ENCODE results near the gene CXorf65.

The CXorf65 gene

DNA sequence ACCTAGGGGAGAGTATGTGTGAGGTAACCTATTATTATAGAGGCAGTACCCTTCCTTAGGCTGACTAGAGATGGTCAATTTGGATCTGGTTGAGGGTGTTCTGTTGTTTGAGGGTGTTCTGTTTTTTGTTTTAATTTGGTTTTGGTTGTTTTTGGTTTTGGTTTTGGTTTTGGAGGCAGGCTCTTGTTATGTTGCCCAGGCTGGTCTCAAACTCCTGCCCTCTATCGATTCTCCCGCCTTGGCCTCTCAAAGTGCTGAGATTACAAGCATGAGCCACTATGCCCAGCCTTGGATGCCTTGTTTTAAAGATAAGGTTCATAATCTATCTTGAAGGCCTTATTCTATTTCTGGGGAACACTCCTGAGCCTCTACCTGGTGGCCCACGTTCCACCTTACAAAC lies 912 bp downstream of the CXorf65 start:
- no peak for DNase-seq

DNA sequence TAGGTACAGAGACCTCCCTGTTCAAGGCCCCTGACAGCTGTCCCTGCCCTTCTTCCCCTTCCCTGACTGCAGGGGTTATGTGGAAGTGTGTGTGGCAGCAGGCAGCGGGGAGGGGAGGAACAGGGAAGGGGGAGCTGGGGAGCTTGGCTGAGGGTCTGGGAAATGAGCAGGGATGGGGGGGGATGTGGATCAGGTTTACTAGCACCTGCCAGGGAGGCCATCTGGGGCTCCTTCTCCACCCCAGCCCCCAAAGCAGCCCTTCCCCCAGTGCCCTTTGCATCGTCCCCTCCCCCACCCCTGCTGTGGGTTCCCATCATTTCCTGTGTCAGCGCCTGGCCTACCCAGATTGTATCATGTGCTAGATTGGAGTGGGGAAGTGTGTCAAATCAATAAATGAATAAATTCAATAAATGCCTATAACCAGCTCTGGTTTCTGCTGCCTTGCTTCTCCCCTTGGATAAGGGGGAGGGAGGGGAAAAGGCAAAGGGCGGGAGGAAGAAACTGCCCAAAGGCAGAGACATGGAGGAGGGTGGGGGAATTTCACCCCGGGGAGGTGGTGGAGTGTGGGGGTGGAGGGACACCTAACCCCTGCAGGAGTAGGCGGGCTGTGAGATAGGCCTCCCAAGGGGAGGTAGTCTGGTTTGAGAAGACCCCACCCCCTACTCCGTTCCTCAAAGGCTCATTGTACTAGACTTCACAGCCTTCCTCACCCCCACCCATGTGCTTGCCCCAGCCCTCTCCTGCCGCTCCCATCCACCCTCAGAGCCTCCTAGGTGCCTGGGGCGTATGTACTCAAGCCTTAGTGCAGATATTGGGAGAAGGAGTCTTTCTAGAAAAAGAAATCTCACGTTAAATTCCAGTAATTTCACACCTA lies 3.2 kb downstream of the CXorf65 start:
- peak; percentile 87 for DNase-seq

DNA sequence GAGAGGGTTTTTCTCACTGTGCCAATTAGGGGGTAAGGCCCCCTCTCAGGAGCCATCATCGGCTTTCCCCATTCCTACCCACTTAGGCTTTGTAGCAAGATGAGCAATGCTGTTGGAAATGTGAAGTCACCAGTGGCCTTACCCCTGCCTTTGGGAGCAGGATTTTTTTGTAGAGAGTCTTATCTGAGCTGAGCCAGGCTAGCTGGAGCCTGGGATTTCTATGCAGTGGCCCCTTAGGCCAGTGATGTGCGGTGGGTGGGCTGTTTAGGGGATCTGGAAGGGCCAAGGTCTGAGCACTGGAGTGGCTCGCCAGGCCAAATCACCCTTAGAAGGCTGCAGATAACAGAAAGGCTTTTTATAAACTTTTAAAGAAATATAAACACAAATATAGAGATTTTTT lies 4.2 kb downstream of the CXorf65 start:
- DNase-seq, result no peak

DNA sequence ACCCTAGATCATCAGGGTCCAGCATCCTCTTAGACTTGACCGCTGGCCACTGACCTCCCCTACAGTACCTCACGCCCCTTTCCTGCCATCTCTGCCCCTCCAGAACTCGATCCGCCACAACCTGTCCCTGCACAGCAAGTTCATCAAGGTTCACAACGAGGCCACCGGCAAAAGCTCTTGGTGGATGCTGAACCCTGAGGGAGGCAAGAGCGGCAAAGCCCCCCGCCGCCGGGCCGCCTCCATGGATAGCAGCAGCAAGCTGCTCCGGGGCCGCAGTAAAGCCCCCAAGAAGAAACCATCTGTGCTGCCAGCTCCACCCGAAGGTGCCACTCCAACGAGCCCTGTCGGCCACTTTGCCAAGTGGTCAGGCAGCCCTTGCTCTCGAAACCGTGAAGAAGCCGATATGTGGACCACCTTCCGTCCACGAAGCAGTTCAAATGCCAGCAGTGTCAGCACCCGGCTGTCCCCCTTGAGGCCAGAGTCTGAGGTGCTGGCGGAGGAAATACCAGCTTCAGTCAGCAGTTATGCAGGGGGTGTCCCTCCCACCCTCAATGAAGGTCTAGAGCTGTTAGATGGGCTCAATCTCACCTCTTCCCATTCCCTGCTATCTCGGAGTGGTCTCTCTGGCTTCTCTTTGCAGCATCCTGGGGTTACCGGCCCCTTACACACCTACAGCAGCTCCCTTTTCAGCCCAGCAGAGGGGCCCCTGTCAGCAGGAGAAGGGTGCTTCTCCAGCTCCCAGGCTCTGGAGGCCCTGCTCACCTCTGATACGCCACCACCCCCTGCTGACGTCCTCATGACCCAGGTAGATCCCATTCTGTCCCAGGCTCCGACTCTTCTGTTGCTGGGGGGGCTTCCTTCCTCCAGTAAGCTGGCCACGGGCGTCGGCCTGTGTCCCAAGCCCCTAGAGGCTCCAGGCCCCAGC lies 5.7 kb downstream of the CXorf65 start:
- DNase-seq, result peak; percentile 51

DNA sequence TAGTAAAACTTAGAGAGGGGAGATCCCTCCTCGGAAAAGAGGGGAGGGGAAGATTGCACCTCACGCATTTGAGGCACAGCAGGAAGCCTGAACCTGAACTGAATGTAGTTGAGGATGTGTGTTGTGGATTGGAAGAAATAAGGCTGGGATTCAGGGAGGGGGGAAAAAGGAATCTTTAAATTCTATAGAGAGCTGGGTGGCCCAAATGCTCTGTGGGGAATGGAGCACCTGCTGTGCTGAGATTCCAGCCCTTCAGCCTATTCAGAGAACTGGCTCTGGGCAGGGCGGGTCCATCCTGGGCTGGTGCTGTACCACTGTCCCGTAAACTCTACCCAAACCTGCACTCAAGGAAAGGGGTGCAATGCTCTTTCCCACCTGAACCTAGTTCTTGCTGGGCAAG lies 6.8 kb downstream of the CXorf65 start:
- DNase-seq, result no peak

DNA sequence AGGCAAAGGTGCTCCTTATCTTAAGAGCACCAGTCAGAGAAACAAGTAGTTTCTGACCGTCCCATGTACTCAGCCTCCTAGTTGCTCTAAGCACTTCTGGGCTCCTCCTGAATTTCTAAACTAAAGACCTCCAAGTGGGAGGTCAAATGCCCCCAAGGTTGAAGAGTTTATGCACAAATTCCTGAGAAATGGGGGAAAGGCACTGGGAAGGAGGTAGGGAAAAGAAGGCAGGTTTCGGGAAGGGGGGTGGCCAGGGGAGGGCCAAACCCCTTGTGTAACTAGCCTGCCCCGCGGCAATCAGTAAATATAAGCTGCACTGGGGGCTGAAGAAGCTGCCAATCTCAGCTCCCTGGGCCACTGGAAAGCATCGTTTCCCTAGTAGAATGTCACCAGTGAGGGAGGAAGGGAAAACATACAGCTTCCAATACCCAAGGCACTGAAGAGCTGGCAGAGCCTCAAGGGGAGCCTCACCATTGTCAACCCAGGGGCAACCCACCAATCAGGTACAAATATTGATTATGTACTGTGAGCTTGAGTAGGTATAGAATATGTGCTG lies 7.5 kb downstream of the CXorf65 start:
- DNase-seq, result no peak

DNA sequence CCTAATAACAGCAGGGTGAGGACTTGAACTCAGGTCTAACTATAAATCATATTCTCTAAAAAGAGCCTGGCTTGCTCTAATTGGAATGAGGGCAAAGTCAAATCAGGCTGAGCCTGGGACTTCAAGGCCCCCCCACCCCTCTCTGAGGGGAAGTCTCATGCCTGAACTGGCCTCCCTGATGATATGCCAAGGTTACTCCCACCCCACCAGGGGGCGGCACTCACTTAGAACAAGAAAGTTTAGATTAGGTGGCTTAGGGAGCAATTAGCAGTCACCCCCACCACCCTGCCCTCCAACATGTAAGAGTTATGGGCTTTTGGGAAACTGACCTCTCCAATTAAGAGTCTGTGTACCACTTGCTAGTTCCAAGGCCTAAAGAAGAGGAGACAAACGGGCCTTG lies 8.2 kb downstream of the CXorf65 start:
- peak; percentile 64 for DNase-seq

DNA sequence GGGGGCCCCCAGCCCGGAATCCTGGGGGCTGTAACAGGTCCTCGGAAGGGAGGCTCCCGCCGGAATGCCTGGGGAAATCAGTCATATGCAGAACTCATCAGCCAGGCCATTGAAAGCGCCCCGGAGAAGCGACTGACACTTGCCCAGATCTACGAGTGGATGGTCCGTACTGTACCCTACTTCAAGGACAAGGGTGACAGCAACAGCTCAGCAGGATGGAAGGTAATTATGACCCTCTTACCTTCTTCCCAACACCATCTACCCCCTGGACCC lies 9.8 kb downstream of the CXorf65 start:
- DNase-seq, result no peak

DNA sequence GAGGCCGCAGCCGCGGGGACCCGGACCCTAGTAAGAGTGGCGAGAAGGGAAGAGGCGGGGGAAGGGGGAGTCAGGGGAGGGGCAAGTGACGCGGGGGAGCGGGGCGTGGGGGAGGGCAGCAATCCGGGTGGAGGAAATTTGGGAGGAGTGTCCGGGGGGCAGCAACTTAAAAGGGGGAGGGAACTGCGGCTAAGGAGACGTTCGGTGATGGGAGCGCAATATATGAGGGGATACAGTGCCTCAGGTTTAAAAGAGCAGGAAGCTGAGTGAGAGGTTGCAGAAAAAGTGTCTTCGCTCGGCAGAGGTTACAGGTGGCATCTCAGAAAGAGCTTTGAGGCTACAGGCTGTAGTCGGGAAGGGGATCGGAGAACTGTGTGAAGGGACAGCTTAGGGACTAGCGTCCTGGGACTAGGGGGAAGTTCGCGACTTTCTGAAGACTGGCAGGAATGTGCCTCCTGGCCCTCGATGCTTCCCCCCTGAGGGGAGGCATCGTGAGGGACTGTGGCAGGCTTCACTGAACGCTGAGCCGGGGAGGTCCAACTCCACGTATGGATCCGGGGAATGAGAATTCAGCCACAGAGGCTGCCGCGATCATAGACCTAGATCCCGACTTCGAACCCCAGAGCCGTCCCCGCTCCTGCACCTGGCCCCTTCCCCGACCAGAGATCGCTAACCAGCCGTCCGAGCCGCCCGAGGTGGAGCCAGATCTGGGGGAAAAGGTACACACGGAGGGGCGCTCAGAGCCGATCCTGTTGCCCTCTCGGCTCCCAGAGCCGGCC lies 10.4 kb downstream of the CXorf65 start:
- DNase-seq, result peak; percentile 52

DNA sequence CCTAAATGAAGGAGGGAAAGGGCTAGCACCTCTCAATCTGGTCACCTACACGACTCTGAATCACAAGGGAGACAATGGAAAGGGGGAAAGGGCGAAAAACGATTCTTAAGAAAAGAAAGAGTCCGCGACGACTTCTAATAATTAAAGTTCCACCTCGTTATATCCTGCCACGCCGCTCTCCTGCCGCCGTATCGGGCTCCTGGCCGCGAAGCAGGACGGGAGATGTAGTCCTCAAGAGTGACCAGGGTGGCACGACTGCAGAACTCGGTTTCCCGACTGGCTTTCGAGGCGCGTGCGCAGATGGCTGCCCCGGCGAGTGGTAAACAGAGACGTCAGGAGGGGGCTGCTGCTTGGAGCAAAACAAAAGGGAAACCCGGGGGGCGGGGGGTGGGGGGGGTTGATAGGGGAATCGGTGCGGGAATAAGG lies 11.0 kb downstream of the CXorf65 start, which contains the start of gene FOXO4:
Gene FOXO4 (plus strand): TSS at position 297 of the 426 bp plus-strand sequence. CDS start 678 bp downstream, outside the sequence.
- peak; percentile 92 for DNase-seq

DNA sequence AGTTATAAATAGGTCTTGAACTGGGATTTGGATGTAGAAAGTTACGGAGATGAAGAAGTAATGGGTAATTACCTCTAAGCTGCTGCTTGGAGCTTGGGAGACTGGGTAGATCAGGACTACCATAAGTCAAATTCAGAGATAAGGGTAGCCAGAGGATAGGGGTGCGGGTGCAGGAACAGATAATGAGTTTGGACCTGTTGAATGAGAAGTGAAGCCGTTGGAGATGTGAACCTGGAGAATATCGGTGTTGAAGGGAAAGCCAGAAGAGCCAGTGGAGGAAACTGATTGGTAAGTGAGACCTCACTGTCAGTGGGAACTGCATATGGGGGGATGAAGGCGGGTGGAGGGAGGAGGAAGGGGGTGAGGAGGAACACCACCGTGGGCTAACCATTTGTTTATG lies 11.5 kb downstream of the CXorf65 start:
- DNase-seq, result no peak

DNA sequence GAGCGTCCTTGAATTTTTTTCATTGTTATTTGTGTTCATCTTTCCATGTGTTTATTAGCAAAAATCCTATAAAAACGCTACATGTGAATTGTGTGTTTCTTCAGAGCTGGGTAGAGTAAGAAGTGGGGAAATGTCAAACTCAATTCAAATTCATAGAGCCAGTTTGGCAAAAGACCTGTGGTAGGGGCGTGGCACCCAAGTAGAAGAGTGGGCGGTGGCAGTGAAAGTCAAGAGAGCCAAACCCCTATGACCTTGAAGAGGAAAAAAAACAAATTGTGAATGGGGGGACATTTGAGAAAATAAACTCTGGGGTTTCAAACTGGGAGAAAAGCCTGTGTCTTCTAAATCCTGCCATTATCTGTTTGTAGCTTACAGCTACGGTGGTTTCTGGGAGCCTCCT lies 15.3 kb downstream of the CXorf65 start:
- no peak for DNase-seq

DNA sequence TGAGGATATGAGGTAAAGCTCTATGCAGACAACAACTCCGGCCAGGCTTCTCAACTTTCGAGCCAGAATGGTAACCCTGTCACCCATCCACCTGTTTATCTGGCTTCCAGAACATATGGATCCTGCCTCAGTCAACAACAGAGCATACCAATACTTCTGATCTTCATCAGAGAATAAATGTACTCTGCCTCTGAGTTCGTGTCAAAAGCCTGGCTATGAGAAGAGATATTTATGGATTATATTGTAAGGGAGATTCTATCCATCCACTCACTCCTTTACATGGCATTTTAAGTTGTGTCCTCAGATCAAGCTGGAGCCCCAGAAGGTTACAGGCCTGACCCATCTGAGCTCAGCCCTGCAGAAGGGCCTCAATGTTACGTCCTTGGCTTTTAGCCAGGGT lies 20.6 kb downstream of the CXorf65 start:
- DNase-seq, result no peak

DNA sequence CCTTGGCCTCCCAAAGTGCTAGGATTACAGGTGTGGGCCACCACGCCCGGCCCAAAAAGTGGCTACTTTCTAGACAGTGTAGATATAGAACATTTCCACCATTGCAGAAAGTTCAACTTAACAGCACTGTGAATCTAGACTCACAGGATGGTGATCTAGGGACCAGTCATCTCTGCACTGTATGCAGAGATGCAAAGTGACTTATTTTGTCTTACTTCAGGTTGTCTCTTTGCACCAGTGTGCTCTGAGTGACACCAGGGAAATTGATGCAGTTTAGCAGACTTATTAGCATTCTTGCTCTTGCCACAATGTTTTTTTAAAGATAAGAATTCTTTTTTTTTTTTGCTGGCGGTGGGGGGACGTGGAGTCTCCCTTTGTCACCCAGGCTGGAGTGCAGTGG lies 23.7 kb downstream of the CXorf65 start:
- no peak for DNase-seq

DNA sequence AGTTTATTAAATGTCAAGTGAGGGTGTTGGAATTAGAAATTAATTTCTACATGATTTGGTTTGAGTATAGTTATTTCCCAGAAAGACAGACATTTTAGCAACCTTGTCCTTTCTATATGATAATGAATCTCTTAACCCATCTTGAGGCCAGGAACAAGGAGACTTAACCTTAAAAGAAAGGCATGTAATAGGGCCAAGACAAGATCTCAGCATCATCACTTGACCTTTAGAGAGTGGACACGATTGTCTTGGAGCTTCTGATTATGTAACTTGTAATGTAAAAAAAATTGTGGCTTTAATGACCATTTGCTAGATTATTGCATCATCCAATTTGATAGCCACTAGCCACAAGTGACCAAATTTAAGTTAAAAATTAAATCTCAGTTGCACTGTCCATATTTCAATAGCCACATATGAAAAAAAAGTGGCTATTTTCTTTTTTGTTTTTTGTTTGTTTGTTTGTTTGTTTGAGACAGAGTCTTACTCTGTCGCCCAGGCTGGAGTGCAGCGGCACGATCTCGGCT lies 24.4 kb downstream of the CXorf65 start:
- DNase-seq, result no peak

DNA sequence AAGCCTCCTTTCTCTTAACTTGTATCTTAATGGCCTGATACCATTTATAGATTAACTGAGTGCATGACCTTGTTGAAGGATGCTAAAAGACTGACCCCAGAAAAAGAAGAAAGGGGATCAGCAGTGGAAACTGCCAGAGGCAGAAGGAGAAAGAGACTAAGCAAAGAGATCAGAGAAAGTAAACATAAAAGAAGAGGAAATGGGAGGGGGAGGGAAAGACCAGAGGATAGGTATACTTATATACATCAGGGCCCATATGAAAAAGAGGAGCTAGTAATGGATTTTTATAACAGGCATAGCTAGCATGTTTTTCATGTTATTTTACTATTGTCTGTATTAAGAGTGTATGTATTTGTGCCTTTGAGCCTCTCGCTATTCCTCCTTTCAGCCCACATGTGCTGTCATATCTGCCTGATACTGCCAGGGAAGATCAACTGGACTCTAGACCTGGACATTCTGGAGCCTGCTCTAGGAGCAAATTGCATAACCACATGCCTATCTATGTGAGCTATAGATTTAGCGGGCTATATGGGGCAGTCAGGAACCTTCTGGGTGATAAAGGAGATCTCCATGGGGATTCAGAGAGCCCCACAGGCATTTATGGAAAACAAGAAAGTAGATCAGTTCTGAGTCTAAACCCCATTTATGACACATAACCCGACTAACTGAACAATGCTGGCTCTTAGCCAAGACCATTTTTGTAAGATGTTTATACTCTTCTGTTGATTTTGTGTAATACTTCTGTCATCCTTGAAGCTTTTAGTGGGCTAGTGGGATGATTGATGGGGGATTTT lies 25.0 kb downstream of the CXorf65 start:
- DNase-seq, result no peak

DNA sequence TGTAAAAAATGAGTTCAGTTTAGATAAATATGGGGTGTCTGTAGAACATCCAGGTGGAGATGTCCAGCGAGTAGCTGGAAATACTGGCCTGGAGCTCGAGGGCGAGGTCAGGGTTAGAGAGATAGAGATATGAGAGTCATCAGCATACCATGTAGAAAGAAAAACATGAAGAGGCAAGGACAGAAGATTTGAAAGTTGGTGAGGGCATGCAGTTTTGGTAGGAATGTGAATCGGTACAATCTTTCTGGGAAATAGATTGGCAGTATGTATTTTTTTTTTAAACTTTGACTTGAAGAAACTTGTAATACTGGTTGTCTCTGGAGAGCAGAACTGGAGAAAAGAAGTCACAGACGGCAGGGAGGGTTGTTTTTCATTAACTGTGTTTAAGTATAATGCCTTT lies 36.0 kb downstream of the CXorf65 start:
- no peak for DNase-seq

DNA sequence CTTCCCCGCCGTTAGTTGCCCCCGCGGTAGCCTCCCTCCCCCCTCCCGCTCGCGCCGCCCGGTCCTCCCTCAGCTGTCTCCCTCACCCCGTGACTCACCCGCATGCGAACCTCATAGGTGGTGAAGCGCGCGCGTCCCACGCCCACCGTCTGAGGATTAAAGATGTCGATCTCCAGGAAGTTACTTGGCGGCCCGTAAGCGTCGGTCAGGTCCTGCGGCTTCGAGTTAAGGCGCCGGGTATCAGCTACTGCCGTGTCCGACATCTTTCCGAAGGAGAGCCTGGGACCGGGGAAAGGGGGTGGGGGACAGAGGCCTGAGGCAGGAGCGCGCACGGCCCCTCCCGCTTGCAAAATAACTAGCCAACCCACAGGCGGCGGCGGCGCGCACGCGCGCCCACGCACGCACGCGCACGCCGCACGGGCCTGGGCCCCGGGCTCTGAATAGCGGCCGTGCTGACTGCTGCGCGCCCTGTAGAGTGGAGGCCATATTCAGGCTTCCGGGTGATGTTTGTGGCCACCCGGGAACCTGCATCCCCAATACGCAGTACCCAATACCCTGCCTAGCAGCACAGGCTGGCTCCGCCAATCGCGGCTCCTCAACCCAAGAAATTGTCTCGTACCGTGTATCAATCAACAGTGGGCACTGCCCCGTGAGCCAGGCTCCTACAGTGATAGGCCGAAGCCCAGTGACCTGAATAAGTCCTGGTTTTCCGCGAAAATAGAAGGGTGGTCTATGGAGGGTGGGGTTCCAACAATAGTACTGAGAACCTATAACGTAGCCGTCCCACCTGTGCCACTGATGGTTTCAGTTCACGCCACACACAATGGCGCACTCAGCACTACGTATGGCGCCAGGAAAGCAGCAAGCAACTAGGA lies 38.3 kb downstream of the CXorf65 start, which contains the start of gene SNX12:
Gene SNX12 (minus strand): TSS at position 291 of the 875 bp plus-strand sequence. CDS start 28 bp downstream, at position 263.
- peak; percentile 96 for DNase-seq

DNA sequence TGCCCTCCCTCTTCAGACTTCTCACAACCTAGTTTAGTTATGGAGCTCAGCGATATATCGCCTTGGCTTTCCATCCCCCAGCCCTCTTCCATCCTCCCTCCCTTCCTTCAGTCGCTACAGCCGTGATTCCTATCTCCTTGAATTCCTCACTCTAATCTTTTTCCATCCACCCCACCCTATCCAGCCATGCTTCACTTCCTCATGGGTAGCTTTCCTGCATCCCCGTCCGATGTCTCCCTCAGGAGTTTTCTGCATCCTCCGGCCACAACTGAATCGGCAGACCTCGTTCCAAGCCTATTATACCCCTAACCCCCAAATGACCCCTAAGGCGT lies 38.9 kb downstream of the CXorf65 start:
- no peak for DNase-seq

DNA sequence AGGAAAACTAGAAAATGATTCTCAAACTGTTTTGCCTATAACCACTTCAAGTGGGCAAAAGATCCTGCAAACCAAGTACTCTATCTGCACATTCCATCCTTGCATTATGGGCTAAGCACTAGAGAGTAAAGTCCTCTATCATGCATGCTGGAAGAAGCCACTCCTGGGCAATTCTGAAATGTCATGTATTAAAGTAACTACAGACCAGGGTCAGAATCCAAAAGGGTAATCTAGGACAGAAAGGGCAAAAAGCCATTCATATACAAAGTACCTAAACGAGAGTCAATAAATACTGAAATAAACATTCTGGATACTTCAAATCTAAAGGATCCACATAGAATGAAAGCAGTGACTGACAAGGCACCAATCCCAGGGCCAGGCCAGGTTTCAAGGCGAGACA lies 39.5 kb downstream of the CXorf65 start:
- no peak for DNase-seq

DNA sequence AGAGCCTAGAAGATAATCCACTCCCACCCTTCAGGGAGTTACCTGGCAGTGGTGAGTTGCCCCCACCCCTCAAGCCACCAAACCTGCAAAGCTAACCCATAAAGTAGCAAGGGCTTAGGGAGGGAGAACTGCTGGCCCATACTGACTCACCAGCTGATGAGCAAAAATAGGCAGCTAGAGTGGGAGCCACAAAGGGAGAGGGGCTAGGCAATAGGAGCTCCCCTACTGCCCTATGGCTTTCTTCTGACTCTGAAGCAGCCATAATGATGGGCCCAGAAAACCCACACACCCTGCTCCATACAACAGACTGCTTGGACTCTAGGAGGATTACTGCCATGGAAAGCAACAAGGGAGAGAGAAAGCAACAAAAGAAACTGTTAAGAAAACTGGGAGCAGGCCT lies 46.4 kb downstream of the CXorf65 start:
- DNase-seq, result no peak

All from islet precursor cell (in vitro differentiated cells).